Brain microvascular endothelial cell (primary cell): Measurements from ENCODE around the gene STX2.

ENCODE experiments used
- DNase-seq: peaks from one replicate; pipeline ENCODE4 v3.0.0-alpha.2; 2020
- H3K27ac ChIP-seq: fragments of 250-450 bp; sonication (Bioruptor Pico); 2 replicates; pipeline ENCODE4 v1.5.1; 2020; ENCODE audit warnings: mild to moderate bottlenecking, moderate library complexity
- H3K27me3 ChIP-seq: fragments of 250-450 bp; sonication (Bioruptor Pico); replicated peaks from 2 replicates; pipeline ENCODE4 v1.5.1; 2020; ENCODE audit warnings: mild to moderate bottlenecking
- H3K36me3 ChIP-seq: fragments of 250-450 bp; sonication (Bioruptor Pico); replicated peaks from 2 replicates; pipeline ENCODE4 v1.5.1; 2020; ENCODE audit warnings: mild to moderate bottlenecking
- H3K4me3 ChIP-seq: 2 replicates; pipeline ENCODE4 v1.5.1; 2011; ENCODE audit warnings: low read depth, mild to moderate bottlenecking, control low read depth, low read length, moderate library complexity
- CTCF ChIP-seq: IDR thresholded peaks from 2 replicates; pipeline ENCODE4 v1.5.1; 2011; ENCODE audit warnings: low read depth, mild to moderate bottlenecking, moderate library complexity, low read length, control low read depth, inconsistent platforms; ENCODE audit errors: missing control alignments
- in situ Hi-C: cut with HindIII; loops from 2 replicates; pipeline ENCODE4 v1.10.0; 2017; ENCODE audit warnings: low sequenced_read_pairs, low pct_ligation_motif_present

STX2 gene

GRCh38 chr12:130825771-130826150 is 13.3 kb downstream of the STX2 start:
- Histone ChIP-seq H3K36me3 (peaks cover 8% of the 10 kb centered on the region), H3K27me3 (no peaks in the 10 kb centered on the region), H3K4me3 (no peak overlapping the region), H3K27ac (peak overlapping the region; percentile 44)
- TF ChIP-seq CTCF: no peak
- in situ Hi-C loops: no loop called here
- DNase-seq: no peak

- no peaks in the 10 kb centered on the region for H3K27me3 ChIP-seq
- no peak for DNase-seq
- H3K4me3 ChIP-seq: no peak overlapping the region
- no peak overlapping the region for H3K27ac ChIP-seq
- H3K36me3 ChIP-seq: peaks cover 15% of the 10 kb centered on the region
- in situ Hi-C loops: no loop called here
- no peak for TF ChIP-seq CTCF
Measured at GRCh38 chr12:130819681-130820080, 19.4 kb downstream of the STX2 start.

- in situ Hi-C loops: no loop called here
- TF ChIP-seq CTCF: peak; percentile 66
Measured at GRCh38 chr12:130818635-130819576, 20.1 kb downstream of the STX2 start.

GRCh38 chr12:130818272-130818634 is 20.8 kb downstream of the STX2 start:
- TF ChIP-seq CTCF: no peak
- no peak overlapping the region for H3K4me3 ChIP-seq
- no peaks in the 10 kb centered on the region for H3K27me3 ChIP-seq
- H3K27ac ChIP-seq: no peak overlapping the region
- no peak for DNase-seq
- peaks cover 17% of the 10 kb centered on the region for H3K36me3 ChIP-seq
- in situ Hi-C loops: no loop called here

More at GRCh38 chr12:130818635-130819576, 20.1 kb downstream of the STX2 start:
- Histone ChIP-seq H3K27ac (no peak overlapping the region), H3K4me3 (peak overlapping the region; percentile 35), H3K27me3 (no peaks in the 10 kb centered on the region), H3K36me3 (peaks cover 17% of the 10 kb centered on the region)
- no peak for DNase-seq

GRCh38 chr12:130817804-130818203 is 21.2 kb downstream of the STX2 start:
- Histone ChIP-seq H3K27ac (no peak overlapping the region), H3K36me3 (peaks cover 16% of the 10 kb centered on the region), H3K27me3 (no peaks in the 10 kb centered on the region), H3K4me3 (no peak overlapping the region)
- no peak for TF ChIP-seq CTCF
- no peak for DNase-seq
- in situ Hi-C loops: no loop called here

GRCh38 chr12:130816097-130816496 is 23.0 kb downstream of the STX2 start:
- in situ Hi-C loops: no loop called here
- DNase-seq: no peak
- H3K36me3 ChIP-seq: peaks cover 12% of the 10 kb centered on the region

More at GRCh38 chr12:130816097-130816496, 23.0 kb downstream of the STX2 start:
- Histone ChIP-seq H3K27me3 (no peaks in the 10 kb centered on the region), H3K4me3 (no peak overlapping the region), H3K27ac (no peak overlapping the region)
- TF ChIP-seq CTCF: no peak
